ENCODE data around the gene TM4SF5.

Gene TM4SF5

DNA sequence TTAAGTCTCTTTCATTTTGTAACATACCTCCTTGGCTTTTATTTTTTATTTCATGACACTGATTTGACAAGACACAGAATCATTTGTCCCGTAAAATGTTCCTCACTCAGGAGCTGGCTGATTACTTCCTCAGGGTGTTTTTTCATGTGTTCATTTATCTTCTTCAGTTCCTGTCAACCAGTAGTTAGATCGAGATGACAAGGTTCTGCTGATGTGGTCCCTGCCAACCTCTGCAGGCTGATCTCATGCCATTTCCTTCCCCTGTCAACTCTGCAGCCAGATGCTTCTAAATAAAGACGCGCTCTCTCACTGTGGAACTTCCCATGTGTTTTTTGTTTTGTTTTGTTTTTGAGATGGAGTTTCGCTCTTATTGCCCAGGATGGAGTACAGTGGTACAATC lies 23.8 kb upstream of the TM4SF5 start:
- DNase-seq (ENCODE audit: low read depth, low spot score): no peak

DNA sequence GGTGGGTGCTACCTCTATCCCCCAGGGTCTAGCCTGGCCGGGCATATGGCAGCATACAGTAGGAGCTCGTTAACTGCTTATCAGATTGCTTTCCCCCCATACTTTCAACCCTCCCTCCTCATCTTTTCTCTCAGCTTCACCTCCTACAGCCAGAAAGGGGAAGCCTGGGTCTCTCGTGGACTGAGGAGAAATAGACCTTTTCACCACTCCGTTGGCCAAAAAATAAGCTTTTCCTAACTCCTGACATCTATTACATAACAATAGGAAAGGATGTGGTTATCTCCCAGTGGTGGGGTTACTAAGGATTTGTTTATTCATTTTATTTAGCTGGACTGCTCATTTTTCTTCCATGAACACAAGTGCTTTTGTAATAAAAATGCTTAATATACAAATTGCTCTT lies 23.0 kb upstream of the TM4SF5 start:
- DNase-seq (ENCODE audit: low read depth, low spot score): no peak

DNA sequence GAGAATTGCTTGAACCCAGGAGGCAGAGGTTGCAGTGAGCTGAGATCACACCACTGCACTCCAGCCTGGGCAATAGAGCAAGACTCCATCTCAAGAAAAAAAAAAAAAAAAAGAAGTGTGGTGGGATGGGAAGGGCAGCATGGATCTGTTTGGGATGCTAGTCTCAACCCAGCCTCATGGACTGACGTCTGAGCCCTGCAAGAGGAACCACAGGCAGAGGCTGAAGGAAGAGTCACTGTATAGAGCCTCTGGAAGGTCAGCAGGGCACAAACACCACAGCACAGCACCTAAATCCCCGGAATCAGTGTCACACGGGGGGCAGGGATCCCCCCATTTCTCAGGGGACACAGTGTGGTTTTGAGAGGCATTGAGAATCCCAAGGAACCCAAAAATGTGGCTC lies 21.1 kb upstream of the TM4SF5 start:
- no peak for DNase-seq (ENCODE audit: low read depth, low spot score)

DNA sequence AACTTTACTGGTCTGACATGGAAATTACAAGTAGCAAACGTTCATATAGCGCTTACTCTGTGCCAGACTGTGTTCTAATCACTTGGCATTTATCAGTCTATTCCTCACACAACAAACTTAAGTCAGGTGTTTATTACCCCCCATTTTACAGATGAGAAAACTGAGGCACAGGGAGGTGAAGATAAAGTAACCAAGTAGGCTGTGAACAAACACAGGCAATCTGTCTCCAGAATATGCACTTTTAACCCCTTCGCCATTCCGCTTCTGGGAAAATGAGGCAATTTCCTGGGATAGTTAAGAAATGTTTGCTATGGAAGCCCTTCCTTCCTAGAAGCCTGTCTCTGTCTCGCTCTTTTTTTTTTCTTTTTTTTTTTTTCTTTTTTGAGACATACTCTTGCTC lies 19.8 kb upstream of the TM4SF5 start:
- DNase-seq (ENCODE audit: low read depth, low spot score): no peak

DNA sequence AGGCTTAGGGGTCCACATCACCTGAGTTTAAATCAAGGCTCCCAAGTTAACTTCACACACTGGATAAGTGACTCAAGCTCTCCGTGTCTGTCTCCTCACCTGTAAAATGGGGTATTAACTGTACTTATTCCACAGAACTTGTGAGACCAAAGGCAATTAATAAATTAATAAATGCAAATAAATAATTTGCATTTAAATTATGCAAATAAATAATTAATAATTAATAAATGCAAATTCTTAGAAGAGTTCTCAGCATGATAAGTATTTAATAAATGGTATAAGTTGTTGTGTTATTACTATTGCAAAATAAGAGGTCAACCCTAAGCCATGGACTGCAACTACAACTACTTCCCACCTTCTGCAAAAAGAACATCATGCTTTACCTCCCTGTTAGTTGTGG lies 18.3 kb upstream of the TM4SF5 start:
- no peak for DNase-seq (ENCODE audit: low read depth, low spot score)

DNA sequence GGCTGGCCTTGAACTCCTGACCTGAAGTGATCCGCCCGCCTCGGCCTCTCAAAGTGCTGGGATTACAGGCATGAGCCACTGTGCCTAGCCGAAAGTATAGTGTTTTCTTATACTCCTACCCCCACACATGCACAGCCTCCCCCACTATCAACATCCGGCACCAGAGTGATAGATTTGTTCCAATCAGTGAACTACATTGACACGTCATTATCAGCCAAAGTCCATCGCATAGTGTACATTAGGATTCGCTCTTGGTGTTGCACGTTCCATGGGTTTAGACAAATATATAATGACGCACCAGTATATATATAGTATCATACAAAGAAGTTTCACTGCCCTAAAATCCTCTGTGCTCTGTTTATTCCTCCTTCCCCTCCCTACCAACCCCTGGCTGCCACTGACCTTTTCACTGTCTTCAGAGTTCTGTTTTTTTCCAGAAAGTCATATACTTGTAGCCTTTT lies 11.9 kb upstream of the TM4SF5 start:
- no peak for DNase-seq (ENCODE audit: low read depth, low spot score)

DNA sequence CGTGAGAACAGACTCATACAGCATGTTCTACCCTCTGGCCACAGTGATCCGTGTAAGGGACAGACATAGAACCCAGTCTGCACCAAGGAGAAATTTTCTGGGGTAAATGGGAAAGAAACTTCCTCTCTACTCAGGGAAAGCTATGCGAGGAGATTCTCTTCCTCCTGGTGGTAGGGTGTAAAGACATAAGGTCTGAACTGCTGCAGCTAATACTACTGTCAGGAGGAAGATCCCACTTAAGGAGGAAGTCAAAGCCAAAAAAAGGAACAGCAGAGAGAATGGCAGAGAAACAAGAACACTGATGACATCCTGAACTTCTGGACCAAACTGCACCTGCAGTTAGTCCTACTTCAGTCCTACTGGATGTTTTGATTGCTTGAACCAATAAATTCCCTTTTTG lies 7.1 kb upstream of the TM4SF5 start:
- DNase-seq (ENCODE audit: low read depth, low spot score): no peak

DNA sequence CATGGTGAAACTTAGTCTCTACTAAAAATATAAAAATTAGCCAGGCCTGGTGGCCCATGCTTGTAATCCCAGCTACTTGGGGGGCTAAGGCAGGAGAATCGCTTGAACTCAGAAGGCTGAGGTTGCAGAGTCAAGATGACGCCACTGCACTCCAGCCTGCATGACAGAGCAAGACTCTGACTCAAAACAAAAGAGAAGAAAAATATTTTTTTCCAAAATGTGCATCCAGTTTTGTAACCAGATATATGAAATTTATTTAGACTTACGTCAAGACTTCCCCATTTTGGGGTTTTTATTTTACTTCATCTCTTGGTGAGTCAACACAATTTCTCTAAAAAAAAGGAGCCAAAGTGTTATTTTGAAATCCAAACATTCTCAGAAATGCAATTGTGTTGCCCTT lies 5.5 kb upstream of the TM4SF5 start:
- no peak for DNase-seq (ENCODE audit: low read depth, low spot score)

DNA sequence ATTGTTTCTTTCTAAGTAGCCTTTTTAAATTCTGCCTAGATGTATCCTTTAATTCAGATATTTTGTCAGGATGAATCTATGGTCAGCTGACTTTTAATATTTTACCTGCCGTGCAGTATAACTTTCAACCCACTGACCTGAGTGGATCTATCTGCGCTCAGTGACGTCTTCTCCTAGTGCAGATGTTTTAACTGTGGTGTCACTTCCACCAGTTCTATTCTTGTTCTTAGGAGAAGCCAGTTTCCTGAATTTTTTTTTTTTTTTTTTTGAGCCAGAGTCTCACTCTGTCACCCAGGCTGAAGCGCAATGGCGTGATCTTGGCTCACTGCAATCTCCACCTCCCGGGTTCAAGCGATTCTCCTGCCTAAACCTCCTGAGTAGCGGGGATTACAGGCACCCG lies 5.0 kb upstream of the TM4SF5 start:
- DNase-seq (ENCODE audit: low read depth, low spot score): no peak

DNA sequence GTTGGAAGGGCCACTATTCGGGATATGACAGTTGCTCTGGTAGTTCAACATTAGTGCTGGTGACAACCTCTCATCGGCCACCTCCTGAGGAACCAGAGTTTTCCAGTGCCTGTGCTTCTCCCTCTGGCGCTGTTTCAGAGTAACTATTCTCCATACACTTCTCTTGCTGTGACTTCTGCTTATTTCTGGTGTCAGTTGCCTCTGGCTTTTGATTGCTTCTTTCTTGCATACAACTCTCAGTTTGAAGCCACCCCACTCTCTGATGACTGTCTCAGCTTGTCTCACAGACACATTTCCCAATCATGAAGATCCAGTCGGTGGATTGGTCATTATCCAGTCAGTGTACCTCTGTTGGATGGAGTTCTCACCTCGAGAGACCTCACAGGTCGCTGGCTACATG lies 3.4 kb upstream of the TM4SF5 start:
- no peak for DNase-seq (ENCODE audit: low read depth, low spot score)

DNA sequence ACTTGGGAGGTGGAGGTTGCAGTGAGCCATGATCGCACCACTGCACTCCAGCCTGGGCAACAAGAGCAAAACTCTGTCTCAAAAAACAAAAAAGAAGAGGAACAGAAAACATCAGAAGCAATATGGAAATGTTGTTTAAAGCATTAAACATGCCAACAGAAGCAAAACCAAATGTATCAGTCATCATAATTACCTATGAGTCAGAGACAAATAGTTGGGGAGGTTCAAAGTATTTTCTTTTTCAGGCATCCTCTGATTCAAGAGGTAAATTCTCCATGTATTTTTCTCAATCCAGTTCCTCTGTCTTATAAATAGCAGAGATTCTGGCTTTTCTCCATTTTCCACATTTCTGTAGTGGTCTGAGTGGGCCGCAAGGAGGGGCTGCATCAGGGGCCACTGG lies 2.1 kb upstream of the TM4SF5 start:
- peak; percentile 26 for DNase-seq (ENCODE audit: low read depth, low spot score)

DNA sequence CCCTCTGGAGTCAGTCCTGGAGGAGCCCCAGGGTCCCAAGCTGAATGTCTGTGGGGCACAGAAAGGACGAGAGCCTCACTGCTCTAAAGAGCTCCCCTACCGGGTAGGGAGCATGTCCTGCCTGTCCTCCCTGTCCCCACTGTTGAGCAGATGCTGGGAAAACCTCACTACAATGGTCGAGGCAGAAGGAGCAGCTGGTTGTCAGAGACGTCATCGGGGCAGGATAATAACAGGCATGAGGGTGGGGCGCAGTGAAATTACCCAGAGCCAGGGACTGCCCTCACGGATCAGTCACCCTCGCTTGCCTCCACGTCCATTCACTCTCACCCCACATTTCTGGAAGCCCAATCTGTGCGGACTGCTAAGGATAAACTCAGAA lies 538 bp downstream of the TM4SF5 start:
- DNase-seq (ENCODE audit: low read depth, low spot score): no peak

DNA sequence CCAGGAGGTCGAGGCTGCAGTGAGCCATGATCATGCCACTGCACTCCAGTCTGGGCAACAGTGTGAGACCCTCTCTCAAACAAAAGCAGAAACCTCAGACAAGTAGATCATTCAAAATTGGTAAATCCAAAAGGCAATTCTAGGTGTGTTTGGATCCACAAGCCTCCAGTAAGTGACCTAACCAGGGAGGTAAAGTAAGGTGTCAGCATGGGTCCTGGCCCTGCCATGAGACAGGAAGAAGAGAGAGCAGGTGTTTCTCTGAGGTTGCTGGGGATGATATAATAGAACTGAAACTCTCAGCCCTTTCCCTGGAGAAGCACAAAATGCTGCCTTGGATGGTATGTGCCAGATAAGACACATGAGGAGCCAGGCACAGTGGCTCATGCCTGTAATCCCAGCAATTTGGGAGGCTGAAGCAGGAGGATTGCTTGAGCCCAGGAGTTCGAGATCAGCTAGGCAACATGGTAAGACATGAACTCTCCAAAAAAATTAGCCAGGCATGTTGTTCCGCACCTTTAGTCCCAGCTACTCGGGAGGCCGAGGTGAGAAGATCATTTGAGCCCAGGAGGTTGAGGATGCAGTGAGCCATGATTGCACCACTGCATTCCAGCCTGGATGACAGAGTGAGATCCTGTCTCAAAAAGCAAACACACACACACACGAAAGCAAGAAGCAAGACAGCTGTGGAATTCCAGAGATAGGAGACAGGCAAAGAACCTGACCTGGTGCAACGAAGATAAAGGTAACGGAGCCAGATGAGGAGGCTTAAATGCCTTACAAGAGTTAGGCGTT lies 6.5 kb downstream of the TM4SF5 start:
- no peak for DNase-seq (ENCODE audit: low read depth, low spot score)

DNA sequence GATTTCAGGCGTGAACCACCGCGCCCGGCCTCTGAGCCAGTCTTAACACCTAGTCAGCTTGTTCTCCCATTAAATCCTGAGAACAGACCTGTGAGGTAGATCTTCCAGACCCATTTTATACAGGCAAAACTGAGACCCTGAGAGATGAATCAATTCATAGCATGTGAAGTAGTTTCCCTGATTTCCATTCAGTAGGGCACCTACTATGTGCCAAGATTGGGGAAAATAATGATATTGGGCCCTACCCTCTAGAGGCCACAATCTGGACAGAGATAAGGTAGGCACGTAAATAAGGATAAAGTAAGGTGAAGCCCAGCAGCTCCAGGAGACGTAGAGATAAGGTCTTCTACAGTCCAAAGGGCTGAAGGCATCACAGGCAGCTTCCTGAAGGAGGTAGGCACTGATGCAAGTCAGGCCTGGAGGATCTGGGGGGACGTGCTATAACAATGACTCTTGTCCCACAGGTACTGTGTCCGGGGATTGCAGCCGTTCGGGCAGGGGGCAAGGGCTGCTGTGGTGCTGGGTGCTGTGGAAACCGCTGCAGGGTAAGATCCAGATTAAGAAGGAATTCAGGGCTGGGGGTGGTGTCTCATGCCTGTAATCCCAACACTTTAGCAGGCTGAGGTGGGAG lies 8.8 kb downstream of the TM4SF5 start:
- no peak for DNase-seq (ENCODE audit: low read depth, low spot score)

DNA sequence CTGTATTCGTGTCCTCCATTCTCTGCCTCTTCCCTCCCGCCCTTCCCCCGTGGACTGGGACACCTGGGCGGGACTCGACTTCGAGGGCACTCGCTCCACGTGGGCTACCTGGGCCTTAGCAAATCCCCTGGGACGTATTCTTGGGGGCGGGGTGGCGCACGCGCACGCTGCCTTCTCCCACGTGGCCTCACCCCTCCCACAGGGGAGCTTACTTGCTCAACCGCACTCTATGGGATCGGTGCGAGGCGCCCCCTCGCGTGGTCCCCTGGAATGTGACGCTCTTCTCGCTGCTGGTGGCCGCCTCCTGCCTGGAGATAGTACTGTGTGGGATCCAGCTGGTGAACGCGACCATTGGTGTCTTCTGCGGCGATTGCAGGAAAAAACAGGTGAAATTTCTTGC lies 11.0 kb downstream of the TM4SF5 start:
- DNase-seq (ENCODE audit: low read depth, low spot score): no peak

DNA sequence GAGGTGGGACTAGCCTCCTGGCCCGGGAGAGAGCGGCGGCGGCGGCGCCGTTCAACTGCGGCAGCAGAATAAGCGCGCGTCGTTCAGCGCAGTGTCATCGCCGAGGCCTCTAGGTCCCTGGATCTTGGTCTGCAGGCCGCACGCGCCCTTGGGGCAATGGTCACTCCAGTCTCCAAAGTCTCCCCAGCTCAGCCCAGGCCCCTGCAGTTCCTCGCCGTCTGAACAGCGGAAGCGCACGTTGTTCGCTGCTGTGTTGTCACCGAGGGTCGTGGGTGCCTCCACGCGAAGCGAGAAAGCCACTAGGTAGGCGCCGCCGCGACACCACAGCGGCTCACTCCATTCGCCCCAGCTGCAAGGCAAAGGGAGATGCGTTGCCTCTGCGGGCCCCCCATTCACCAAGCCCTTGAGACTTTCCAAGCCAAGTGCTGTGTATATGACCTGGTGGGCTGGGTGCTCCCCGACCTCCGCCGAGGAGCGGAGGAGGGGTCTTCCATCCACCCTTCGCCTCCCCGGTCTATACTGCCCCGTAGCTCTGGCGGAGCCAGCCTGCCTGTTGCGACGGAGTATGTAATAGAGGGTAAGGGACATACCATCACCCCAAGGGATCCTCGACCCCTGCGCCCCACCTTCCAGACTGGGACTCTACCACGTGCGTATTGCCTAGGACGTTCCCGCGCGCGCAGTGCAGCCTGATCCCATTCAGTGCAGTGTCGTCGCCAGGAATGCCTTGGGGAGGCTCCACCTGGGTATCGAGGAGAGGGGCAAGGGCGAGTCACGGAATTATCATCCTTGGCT lies 13.8 kb downstream of the TM4SF5 start:
- peak; percentile 22 for DNase-seq (ENCODE audit: low read depth, low spot score)

DNA sequence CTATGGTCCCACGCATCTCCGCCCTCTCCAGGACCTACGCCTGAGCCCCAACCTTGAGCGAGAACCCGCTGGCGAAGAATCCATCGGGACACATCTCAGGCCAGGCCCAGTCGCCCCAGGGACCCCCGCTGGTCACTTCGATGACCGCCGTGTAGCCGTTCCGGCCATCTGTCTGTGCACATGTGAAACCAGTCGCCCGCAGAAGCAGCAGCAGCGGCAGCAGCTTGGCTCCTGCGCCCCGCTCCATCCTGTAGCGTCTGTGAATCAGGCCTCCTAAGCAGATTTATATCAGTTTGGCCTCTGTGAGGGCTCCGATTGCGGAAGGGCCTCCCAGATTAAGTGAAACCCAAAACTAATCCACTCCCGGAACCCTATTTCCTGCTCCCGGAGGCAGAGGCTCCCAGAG lies 14.4 kb downstream of the TM4SF5 start, which contains the start of gene VMO1:
Gene VMO1 (minus strand): TSS at position 259 of the 406 bp plus-strand sequence. CDS start 12 bp downstream, at position 247.
- DNase-seq (ENCODE audit: low read depth, low spot score): peak; percentile 27

DNA sequence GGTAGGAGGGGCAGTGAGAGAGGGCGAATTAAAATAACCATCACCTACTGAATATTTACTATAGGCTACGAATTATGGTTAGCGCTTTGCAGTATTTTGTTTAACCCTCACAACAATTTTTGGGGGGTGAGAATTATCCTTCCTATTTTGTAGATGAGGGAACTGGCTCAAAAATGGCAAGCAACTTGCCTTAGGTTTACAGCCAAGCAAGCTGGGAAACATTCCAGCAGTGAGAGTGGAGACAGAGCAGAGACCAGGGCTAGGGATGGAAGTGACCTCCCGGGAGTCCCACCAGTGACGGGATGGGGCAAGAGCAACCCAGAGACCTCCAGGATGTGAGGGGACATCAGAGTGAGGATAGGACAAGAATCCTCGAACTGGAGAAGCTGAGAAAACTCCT lies 14.8 kb downstream of the TM4SF5 start:
- DNase-seq (ENCODE audit: low read depth, low spot score): peak; percentile 28

DNA sequence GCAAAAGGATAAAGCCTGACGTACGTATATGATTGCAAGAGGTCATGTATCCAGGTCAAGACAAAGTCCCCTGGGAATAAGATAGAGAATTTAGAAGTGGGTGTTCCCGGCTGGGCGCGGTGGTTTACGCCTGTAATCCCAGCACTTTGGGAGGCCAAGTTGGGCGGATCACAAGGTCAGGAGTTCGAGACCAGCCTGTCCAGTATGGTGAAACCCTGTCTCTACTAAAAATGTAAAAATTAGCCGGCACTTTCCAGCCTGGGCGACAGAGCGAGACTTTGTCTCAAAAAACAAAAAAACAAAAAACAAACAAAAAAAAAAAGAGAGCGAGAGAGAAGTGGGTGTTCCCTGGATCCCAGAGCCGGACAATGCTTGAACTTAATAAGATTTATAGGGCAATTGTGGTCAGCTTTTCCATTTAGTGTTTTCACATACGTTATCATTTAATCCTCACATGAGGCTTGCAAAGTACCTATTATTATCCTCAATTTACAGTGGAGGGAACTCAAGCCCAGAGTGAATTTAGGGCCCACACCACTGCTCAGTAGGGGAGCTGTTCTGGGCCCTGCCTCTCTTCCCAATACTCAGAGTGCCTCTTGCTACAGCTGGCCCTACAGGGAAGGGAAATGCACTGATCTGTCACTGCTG lies 16.6 kb downstream of the TM4SF5 start:
- no peak for DNase-seq (ENCODE audit: low read depth, low spot score)

DNA sequence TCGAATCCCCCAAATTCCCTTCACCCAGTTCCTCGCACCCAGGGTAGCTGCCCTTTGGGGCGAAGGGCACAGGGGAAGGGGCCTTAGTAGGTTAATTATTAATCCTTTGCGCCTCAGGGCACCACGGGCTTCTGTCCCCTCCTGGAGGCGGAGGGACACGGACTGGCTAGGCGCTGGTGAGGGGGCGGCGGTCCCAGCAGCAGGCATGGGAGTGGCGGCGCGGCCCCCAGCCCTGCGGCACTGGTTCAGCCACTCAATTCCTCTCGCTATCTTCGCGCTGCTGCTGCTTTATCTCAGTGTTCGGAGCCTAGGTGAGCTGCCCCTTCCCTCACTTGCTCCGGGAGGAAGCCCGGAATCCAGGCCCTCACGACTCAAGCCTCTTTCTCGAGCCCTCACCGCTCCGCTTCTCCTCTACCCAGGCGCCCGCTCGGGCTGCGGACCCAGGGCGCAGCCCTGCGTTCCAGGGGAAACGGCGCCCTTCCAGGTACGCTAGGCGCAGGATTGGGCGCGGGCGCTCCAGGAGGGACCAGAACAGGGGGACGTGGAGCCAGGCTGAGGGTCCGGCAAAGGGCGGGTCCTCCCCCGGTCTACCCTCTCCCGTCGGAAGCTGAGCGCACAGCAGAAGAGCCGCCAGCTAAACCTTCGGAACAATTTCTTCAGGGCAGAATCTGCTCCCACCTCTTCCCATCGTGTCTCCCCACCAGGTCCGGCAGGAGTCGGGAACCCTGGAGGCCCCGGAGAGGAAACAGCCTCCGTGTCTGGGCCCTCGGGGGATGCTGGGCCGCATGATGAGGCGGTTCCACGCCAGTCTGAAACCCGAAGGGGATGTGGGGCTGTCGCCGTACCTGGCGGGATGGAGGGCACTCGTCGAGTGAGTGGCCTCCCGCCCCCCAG lies 17.4 kb downstream of the TM4SF5 start, which contains the start of gene GLTPD2:
Gene GLTPD2 (plus strand): TSS at position 158 of the 894 bp plus-strand sequence. CDS start 48 bp downstream, at position 206.
- peak; percentile 32 for DNase-seq (ENCODE audit: low read depth, low spot score)

DNA sequence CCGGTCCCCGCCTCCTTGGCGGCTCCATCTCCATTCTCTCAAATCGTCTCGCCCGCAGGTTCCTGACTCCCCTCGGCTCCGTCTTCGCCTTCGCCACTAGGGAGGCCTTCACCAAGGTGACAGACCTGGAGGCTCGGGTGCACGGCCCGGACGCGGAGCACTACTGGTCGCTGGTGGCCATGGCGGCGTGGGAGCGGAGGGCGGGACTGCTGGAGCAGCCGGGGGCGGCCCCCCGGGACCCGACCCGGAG lies 17.9 kb downstream of the TM4SF5 start:
- no peak for DNase-seq (ENCODE audit: low read depth, low spot score)
